ENCODE data around the gene MAP7D3.

The MAP7D3 gene

GRCh38 chrX:136203438-136203837 is 47.8 kb downstream of the MAP7D3 start:
- no peak for DNase-seq

GRCh38 chrX:136202889-136203288 is 48.3 kb downstream of the MAP7D3 start:
- no peak for DNase-seq

- DNase-seq = no peak
Observed at GRCh38 chrX:136201601-136202000, 49.6 kb downstream of the MAP7D3 start.

- no peak for DNase-seq
Observed at GRCh38 chrX:136200466-136200865, 50.7 kb downstream of the MAP7D3 start.

- no peak for DNase-seq
Observed at GRCh38 chrX:136199365-136199764, 51.8 kb downstream of the MAP7D3 start.

- no peak for DNase-seq
Observed at GRCh38 chrX:136198678-136199243, 52.4 kb downstream of the MAP7D3 start.

GRCh38 chrX:136198010-136198409 is 53.2 kb downstream of the MAP7D3 start:
- DNase-seq = no peak

- no peak for DNase-seq
Observed at GRCh38 chrX:136196691-136197155, 54.5 kb downstream of the MAP7D3 start.

GRCh38 chrX:136195247-136195646 is 56.0 kb downstream of the MAP7D3 start:
- DNase-seq = no peak

GRCh38 chrX:136194536-136194935 is 56.7 kb downstream of the MAP7D3 start:
- no peak for DNase-seq

GRCh38 chrX:136193771-136194170 is 57.4 kb downstream of the MAP7D3 start:
- DNase-seq = no peak

- no peak for DNase-seq
Observed at GRCh38 chrX:136192839-136193414, 58.3 kb downstream of the MAP7D3 start.

- DNase-seq = no peak
Observed at GRCh38 chrX:136192135-136192534, 59.1 kb downstream of the MAP7D3 start.

- no peak for DNase-seq
Observed at GRCh38 chrX:136191171-136191570, 60.0 kb downstream of the MAP7D3 start.

GRCh38 chrX:136190038-136190713 is 61.0 kb downstream of the MAP7D3 start:
- no peak for DNase-seq

- DNase-seq = no peak
Observed at GRCh38 chrX:136189222-136189621, 62.0 kb downstream of the MAP7D3 start.

- no peak for DNase-seq
Observed at GRCh38 chrX:136186023-136186413, 65.2 kb downstream of the MAP7D3 start.

GRCh38 chrX:136185401-136186022 is 65.7 kb downstream of the MAP7D3 start:
- DNase-seq = no peak

- no peak for DNase-seq
Observed at GRCh38 chrX:136183917-136184316, 67.3 kb downstream of the MAP7D3 start.

GRCh38 chrX:136183172-136183571 is 68.0 kb downstream of the MAP7D3 start:
- DNase-seq = no peak

GRCh38 chrX:136182414-136182813 is 68.8 kb downstream of the MAP7D3 start:
- DNase-seq = no peak

GRCh38 chrX:136179133-136179532 is 72.1 kb downstream of the MAP7D3 start:
- no peak for DNase-seq

- DNase-seq = no peak
Observed at GRCh38 chrX:136176399-136176825, 74.8 kb downstream of the MAP7D3 start.

GRCh38 chrX:136171420-136171819 is 79.8 kb downstream of the MAP7D3 start:
- DNase-seq = no peak

Data from activated CD4-positive, alpha-beta T cell treated with anti-CD3 and anti-CD28 coated beads for 48 hours (primary cell).